Fibroblast of pulmonary artery (primary cell): ENCODE data around the gene KIAA0040.

ENCODE experiments used
- DNase-seq: peaks from one replicate; pipeline ENCODE4 v3.0.0-alpha.2; 2010; ENCODE audit warnings: low read depth
- H3K4me3 ChIP-seq: replicated peaks from 2 replicates; pipeline ENCODE4 v1.5.1; 2011; ENCODE audit warnings: low read depth, mild to moderate bottlenecking, control low read depth, low read length, moderate library complexity
- TF ChIP-seq, protein P1 (sequence below): IDR thresholded peaks from 2 replicates; pipeline ENCODE4 v1.5.1; 2011; ENCODE audit warnings: mild to moderate bottlenecking, control low read depth, low read length, inconsistent platforms; ENCODE audit errors: missing control alignments

The KIAA0040 gene

DNA sequence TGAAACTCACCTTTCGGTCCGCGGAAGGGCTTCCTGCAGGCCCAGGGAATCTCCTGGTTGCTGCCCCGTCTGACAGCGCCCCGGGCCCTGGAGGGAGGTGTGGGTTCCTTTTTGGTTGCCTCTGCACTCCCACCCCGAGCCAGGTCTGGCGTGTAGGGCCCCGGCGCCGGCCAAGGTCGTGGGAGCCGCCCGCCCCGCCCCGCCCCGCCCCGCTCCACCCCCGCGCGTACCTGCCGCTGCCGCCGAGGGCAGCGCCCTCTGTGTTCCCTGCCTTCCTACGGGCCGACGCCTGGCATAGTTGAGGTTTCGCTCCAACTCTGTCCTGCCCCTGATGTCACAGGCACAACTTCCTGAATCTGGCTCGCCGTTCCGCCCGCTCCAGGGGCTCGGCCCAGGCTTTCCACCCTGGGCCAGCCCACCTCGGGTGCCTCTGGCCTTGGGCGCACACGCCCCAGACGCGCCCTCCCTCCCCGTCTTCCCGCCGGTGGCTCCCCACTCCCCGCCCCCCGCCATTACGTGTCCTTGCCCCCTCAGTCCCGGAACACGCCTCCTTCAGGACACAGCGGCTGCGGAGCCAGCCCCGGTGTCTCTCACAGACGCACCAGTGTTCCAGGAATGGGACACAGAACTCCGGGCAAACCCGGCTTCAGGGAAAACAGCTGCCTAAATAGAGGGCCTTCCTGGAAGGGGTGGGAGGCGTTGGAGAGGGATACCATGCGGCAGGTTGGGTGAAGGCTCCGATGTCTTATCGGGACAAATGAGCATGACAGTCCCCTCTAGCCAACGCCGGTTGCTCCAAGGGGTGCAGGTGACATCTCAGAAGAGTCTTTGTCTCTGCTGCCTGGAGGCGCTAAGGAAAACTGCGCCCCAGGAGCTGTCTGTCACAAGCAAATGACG lies at the start of gene KIAA0040:
KIAA0040 (minus strand) TSS at position 147 of the 897 bp plus-strand sequence. CDS start 31,763 bp downstream, outside the sequence.
- H3K4me3 ChIP-seq: peak within 1 kb of the TSS; percentile 57
- DNase-seq: peak; percentile 10
- TF ChIP-seq, protein P1, sequence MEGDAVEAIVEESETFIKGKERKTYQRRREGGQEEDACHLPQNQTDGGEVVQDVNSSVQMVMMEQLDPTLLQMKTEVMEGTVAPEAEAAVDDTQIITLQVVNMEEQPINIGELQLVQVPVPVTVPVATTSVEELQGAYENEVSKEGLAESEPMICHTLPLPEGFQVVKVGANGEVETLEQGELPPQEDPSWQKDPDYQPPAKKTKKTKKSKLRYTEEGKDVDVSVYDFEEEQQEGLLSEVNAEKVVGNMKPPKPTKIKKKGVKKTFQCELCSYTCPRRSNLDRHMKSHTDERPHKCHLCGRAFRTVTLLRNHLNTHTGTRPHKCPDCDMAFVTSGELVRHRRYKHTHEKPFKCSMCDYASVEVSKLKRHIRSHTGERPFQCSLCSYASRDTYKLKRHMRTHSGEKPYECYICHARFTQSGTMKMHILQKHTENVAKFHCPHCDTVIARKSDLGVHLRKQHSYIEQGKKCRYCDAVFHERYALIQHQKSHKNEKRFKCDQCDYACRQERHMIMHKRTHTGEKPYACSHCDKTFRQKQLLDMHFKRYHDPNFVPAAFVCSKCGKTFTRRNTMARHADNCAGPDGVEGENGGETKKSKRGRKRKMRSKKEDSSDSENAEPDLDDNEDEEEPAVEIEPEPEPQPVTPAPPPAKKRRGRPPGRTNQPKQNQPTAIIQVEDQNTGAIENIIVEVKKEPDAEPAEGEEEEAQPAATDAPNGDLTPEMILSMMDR: no peak

DNA sequence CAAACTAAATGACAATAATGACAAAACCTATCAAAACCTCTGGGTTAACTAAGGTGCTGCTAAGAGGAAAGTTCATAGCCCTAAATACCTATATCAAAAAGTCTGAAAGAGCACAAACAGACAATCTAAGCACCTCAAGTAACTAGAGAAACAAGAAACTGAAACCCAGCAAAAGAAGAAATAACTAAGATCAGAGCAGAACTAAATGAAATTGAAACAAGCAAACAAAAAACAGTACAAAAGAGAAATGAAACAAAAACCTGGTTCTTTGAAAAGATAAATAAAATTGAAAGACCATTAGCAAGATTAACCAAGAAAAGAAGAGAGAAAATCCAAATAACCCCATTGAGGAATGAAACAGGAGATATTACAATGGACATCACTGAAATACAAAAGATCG lies 44.8 kb upstream of the KIAA0040 start:
- TF ChIP-seq, protein P1: no peak
- H3K4me3 ChIP-seq: no peak overlapping the region
- DNase-seq: no peak

DNA sequence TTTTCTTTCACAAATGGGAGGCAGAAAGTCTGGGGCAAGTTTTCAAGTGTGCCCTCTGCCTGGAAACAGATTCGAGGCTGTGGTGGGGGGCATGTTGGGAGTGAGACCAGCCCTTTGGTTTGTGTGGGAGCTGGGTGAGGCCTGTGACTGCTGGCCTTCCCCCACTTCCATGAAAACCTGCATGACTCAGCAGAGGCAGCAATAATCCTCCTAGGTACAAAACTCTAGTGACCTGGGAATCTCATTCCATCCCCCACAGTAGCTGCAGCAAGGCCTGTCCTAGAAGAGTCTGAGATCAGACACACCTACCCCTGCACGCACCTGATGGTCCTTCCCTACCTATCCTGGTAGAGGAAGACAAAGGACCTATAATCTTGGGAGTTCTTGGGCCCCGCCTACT lies 42.1 kb upstream of the KIAA0040 start:
- no peak overlapping the region for H3K4me3 ChIP-seq
- no peak for DNase-seq
- TF ChIP-seq, protein P1: no peak

DNA sequence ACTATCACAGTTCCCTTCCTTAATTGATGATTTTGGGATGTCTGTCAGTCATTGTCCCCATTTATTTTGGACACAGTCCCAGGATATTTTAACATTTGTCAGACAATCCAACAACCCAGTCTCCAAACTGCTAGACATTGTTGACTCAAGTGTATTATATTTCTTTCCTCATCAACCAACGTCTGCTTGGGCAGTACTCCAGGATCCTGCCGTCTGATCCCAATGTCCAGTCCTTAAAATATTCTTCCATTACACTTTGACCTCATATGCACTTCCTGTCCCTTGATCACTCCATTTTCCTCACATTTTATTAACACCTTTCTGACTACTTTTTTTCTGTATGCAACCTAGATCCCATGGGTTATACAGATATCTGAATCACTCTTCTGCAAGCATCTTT lies 39.8 kb upstream of the KIAA0040 start:
- DNase-seq: no peak
- TF ChIP-seq, protein P1: no peak
- H3K4me3 ChIP-seq: no peak overlapping the region

DNA sequence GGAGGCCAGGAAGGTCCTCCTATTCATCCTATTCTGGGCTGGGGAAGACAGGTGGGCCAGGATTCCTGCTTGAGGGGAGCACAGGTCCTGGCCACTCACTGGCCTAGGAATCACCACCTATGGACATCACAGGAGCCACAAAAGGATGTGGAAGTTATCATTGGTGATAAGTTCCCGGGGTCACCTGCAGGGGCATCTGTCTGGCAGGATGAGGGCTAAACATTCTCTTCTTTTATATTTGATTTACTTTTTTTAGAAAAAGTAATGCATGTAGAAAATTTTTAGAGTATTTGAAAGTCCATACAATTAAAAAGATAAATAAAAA lies 33.2 kb upstream of the KIAA0040 start:
- DNase-seq: no peak
- TF ChIP-seq, protein P1: no peak
- no peak overlapping the region for H3K4me3 ChIP-seq

DNA sequence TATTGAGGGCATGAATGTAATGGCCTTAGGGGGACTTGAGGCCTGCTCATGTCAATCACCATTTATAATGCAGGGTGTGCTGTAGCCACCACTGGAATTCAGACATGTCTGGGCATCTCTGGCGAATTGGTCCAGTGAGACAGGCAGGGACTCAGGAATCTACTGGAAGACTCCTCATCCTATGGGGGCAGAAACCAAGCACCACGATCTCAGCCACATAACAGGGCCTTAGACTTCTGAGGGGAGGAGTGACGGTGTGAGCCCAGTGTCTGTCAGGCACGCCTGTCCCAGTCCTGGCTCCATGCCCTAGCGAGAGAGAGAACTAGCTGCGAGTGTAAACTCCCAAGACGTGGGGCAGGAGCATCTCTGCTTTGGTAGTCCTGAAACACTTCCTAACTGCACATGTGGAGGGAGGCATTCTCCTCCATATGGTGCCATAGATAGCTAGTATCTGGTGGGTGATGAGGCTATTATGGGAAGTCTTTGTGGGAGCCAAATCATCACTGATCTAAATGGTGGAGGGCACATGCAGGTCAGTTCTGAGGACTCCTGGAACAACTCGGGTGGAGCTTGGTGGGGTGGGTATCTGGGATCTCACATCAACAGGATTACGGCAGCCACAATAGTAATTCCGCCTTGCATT lies 29.8 kb upstream of the KIAA0040 start:
- TF ChIP-seq, protein P1: no peak
- no peak overlapping the region for H3K4me3 ChIP-seq
- DNase-seq: no peak
